HepG2 (cell line): ENCODE data around the gene SMARCAD1. TPM values are rescaled to one million over a fixed set of nuclear protein-coding genes. Genes with fewer than 3 reads are reported as not detected.
A peak's percentile ranks its signal among the peaks of the same experiment; 100 is the strongest.

Source experiments
- ARHGAP35 ChIP-seq: sonication (generic); formaldehyde crosslinking; IDR thresholded peaks from 2 replicates; pipeline ENCODE4 v1.9.0; 2022; ENCODE audit warnings: mild to moderate bottlenecking, inconsistent platforms, moderate library complexity, missing genetic modification reagents, borderline replicate concordance
- ARID3A ChIP-seq: IDR thresholded peaks from 2 replicates; pipeline ENCODE4 v1.6.1; 2012; ENCODE audit warnings: low read depth, low read length, improper control_type of control experiment
- CSRNP1 ChIP-seq: sonication (generic); formaldehyde crosslinking; IDR thresholded peaks from 2 replicates; pipeline ENCODE4 v1.8.1; 2023; ENCODE audit warnings: mild to moderate bottlenecking, missing genetic modification reagents
- ETV5 ChIP-seq: IDR thresholded peaks from 2 replicates; pipeline ENCODE4 v1.6.1; 2018; ENCODE audit warnings: missing biosample characterization, missing genetic modification reagents, inconsistent platforms, borderline replicate concordance
- MEIS2 ChIP-seq: sonication (generic); formaldehyde crosslinking; IDR thresholded peaks from 2 replicates; pipeline ENCODE4 v1.9.0; 2021; ENCODE audit warnings: mild to moderate bottlenecking, missing genetic modification reagents
- MLLT10 ChIP-seq: sonication (generic); formaldehyde crosslinking; IDR thresholded peaks from 2 replicates; pipeline ENCODE4 v1.4.0; 2020; ENCODE audit warnings: missing genetic modification reagents
- NCOA2 ChIP-seq: sonication (generic); formaldehyde crosslinking; IDR thresholded peaks from 2 replicates; pipeline ENCODE4 v1.8.0; 2022; ENCODE audit warnings: inconsistent platforms
- RBM39 ChIP-seq: fragments of 200-400 bp; formaldehyde crosslinking; IDR thresholded peaks from one replicate; pipeline ENCODE4 v1.6.1; 2018; ENCODE audit warnings: antibody characterized with exemption, mild to moderate bottlenecking, low read depth, low read length; ENCODE audit not compliant: poor library complexity, severe bottlenecking
- SMARCE1 ChIP-seq: fragments of 450-650 bp; IDR thresholded peaks from 2 replicates; pipeline ENCODE4 v1.6.1; 2017; ENCODE audit warnings: borderline replicate concordance
- SP5 ChIP-seq: IDR thresholded peaks from 2 replicates; pipeline ENCODE4 v1.6.1; 2016; ENCODE audit warnings: low read depth, borderline replicate concordance
- ZBTB21 ChIP-seq: sonication (generic); formaldehyde crosslinking; IDR thresholded peaks from 2 replicates; pipeline ENCODE4 v1.4.0; 2020; ENCODE audit warnings: missing genetic modification reagents
- ZBTB7A ChIP-seq: sonication (generic); formaldehyde crosslinking; IDR thresholded peaks from 2 replicates; pipeline ENCODE4 v1.8.0; 2022; ENCODE audit warnings: mild to moderate bottlenecking, missing genetic modification reagents
- ZNF3 ChIP-seq: IDR thresholded peaks from 2 replicates; pipeline ENCODE4 v1.7.0; 2017; ENCODE audit warnings: inconsistent platforms
- ZNF318 ChIP-seq: sonication (generic); formaldehyde crosslinking; IDR thresholded peaks from 2 replicates; pipeline ENCODE4 v1.4.0; 2020; ENCODE audit warnings: mild to moderate bottlenecking, missing genetic modification reagents
- ZNF354B ChIP-seq: sonication (generic); formaldehyde crosslinking; IDR thresholded peaks from 2 replicates; pipeline ENCODE4 v1.8.0; 2022; ENCODE audit warnings: mild to moderate bottlenecking, missing genetic modification reagents
- ZNF468 ChIP-seq: sonication (generic); formaldehyde crosslinking; IDR thresholded peaks from 2 replicates; pipeline ENCODE4 v1.8.0; 2022; ENCODE audit warnings: mild to moderate bottlenecking, moderate library complexity, missing genetic modification reagents
- ZNF572 ChIP-seq: sonication (generic); formaldehyde crosslinking; IDR thresholded peaks from 2 replicates; pipeline ENCODE4 v1.5.1; 2020; ENCODE audit warnings: mild to moderate bottlenecking, missing genetic modification reagents
- polyA plus RNA-seq, 8 experiments: library from polyadenylated mRNA; depleted of rRNA in 3 of 8; stranded (reverse) in 7 of 8; unstranded in 1 of 8; fragments of >200 nt; fragmentation: Illumina TruSeq in 4 of 8; extraction: Trizol in 4 of 8; gene quantifications; 2 replicates each; pipeline versions ENCODE4 v1.2.1 to v1.2.3, GENCODE V29; 2011 to 2016; ENCODE audit warnings: low read depth in 4 of 8, missing spikeins in 1 of 8, mixed read lengths in 1 of 8; ENCODE audit not compliant: insufficient read depth in 1 of 8
- total RNA-seq, 5 experiments: library from RNA; depleted of rRNA; stranded (reverse); fragments of >200 nt; fragmentation: Illumina TruSeq; extraction: Trizol; gene quantifications; 2 replicates each; pipeline ENCODE4 v1.2.3, GENCODE V29; 2016; ENCODE audit warnings: low read depth in 1 of 5
- TF ChIP-seq, protein P1 (sequence below): sonication (generic); formaldehyde crosslinking; IDR thresholded peaks from 2 replicates; pipeline ENCODE4 v1.8.1; 2023; ENCODE audit warnings: mild to moderate bottlenecking, missing genetic modification reagents, borderline replicate concordance

SMARCAD1 gene
- total and polyA plus RNA-seq, 2 of the 13 experiments (the other 11 are each of a cell fraction or from before 2014, with no cell fraction given): 18.2 to 35.9 TPM

- TF ChIP-seq ZBTB21 (CRISPR knock-in tag) (peak; percentile 85), ZNF572 (peak; percentile 63), ZNF3 (CRISPR knock-in tag) (peak; percentile 47; the same call in 1 of the 2 replicates), SMARCE1 (no peak), ZNF354B (no peak), NCOA2 (CRISPR knock-in tag) (no peak; the same call in 1 of the 2 replicates), MEIS2 (peak; percentile 73; the same call in 1 of the 2 replicates), ZNF468 (CRISPR knock-in tag) (0 out of 2 replicates have a peak, but pooled peaks have one; percentile 67), ARID3A (no peak), SP5 (CRISPR knock-in tag) (no peak), ARHGAP35 (CRISPR knock-in tag) (peak; percentile 34; the same call in 1 of the 2 replicates), CSRNP1 (peak; percentile 62; the same call in 1 of the 2 replicates), MLLT10 (CRISPR knock-in tag) (no peak), RBM39 (peak; percentile 79), ZNF318 (CRISPR knock-in tag) (peak; percentile 69; the same call in 1 of the 2 replicates), ZBTB7A (CRISPR knock-in tag) (peak; percentile 46; the same call in 1 of the 2 replicates), ETV5 (CRISPR knock-in tag) (peak; percentile 82)
- TF ChIP-seq, protein P1, sequence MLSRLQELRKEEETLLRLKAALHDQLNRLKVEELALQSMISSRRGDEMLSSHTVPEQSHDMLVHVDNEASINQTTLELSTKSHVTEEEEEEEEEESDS (CRISPR knock-in tag): no peak
- TF ChIP-seq, all 625 proteins: peak for 333
These were observed at the start of gene SMARCAD1 (continued) for GRCh38 chr4:94207469-94208224.
